NCI-H128 (cell line): ENCODE measurements around the gene TLR6.
"Not testable (repeated sequence)": the region's sequence is repeated elsewhere in the genome, so short reads cannot be mapped to it uniquely, and the experiment has no call there.

ENCODE experiments used
- DNase-seq: peaks from one replicate; lab custom pipeline; 2025; ENCODE audit not compliant: unreplicated experiment; lab: John Stamatoyannopoulos, UW

The TLR6 gene

GRCh38 chr4:38823766-38824165 lies 32.9 kb downstream of the TLR6 start:
- DNase-seq = no peak

GRCh38 chr4:38822748-38823303 lies 33.8 kb downstream of the TLR6 start:
- no peak for DNase-seq

- no peak for DNase-seq
Observed at GRCh38 chr4:38821739-38822138, 34.9 kb downstream of the TLR6 start.

GRCh38 chr4:38820329-38821061 lies 36.1 kb downstream of the TLR6 start:
- DNase-seq = no peak

- no peak for DNase-seq
Observed at GRCh38 chr4:38819569-38819968, 37.0 kb downstream of the TLR6 start.

- no peak for DNase-seq
Observed at GRCh38 chr4:38818441-38818976, 38.1 kb downstream of the TLR6 start.

GRCh38 chr4:38815885-38816782 lies 40.5 kb downstream of the TLR6 start:
- DNase-seq = no peak

- no peak for DNase-seq
Observed at GRCh38 chr4:38814386-38814785, 42.2 kb downstream of the TLR6 start.

- DNase-seq = no peak
Observed at GRCh38 chr4:38811297-38811696, 45.3 kb downstream of the TLR6 start.

GRCh38 chr4:38807462-38807861 lies 49.2 kb downstream of the TLR6 start:
- DNase-seq = not testable (repeated sequence)

- not testable (repeated sequence) for DNase-seq
Observed at GRCh38 chr4:38806251-38806650, 50.4 kb downstream of the TLR6 start.

- no peak for DNase-seq
Observed at GRCh38 chr4:38805530-38806145, 51.0 kb downstream of the TLR6 start.

GRCh38 chr4:38804654-38805295 lies 51.8 kb downstream of the TLR6 start, which contains the start of gene TLR1:
Gene TLR1, minus strand, starts transcription at chr4:38804791. Its CDS starts 5,960 bp downstream, at chr4:38798831.
- DNase-seq = no peak

GRCh38 chr4:38803833-38804653 lies 52.6 kb downstream of the TLR6 start:
- DNase-seq = no peak

GRCh38 chr4:38802561-38803355 lies 53.9 kb downstream of the TLR6 start:
- no peak for DNase-seq

- no peak for DNase-seq
Observed at GRCh38 chr4:38800961-38801450, 55.6 kb downstream of the TLR6 start.

- DNase-seq = no peak
Observed at GRCh38 chr4:38800366-38800765, 56.3 kb downstream of the TLR6 start.

GRCh38 chr4:38795087-38795486 lies 61.5 kb downstream of the TLR6 start:
- DNase-seq = no peak

- no peak for DNase-seq
Observed at GRCh38 chr4:38794051-38794450, 62.6 kb downstream of the TLR6 start.
